ENCODE measurements around the gene RNF207.

Gene RNF207

DNA sequence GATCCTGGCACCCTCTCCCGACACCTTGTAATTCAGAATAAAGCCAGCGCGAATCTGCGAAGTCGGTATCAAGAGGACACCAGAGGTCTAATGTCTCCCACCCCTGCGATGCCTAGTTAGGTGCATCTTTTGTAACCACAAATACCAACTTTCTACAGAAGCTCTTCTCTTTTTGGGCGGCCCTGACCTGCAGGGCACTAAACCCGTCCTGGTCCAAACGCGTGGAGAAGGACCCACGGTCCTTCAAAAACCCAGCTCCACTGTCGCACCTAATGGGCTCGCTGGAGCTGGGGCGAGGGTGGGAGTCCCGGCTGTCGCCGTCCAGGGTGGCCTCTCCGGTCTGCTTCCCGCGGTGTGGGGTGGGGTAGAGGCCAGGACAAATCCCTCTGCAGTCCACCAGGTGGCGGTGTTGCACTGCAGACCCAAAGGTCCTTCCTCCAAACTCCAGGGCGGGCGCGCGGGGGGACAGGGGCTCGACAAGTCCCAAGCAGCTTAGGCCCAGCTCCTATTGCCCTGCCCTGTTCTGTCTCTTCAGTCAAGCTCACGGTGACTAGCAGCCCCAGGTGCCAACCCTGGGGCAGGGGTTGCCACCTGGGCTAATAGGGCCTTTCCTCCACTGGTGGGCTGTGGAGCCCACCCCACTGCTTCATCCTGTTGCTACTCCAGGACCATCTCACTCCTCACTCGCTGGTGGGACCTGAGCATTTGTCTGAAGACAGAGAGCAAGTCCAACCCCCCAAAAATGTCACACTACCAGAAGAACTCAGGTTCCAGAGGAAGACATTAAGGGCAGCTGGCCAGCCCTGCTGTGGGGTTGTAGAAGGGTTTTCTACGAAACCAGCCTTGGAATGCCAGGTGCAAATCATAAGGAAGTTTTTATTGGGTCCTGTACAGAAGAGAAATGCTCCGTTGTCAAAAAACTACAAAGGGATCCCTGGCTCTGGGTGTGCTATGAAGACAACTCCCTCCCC lies 40.9 kb downstream of the RNF207 start:
- peaks cover 12% of the 10 kb centered on the region; the same call in 1 of the 2 replicates for H3K4me1 ChIP-seq (ENCODE audit: insufficient read depth, low read length)
- H3K27ac ChIP-seq (ENCODE audit: low read depth, low read length) = peak overlapping the region; percentile 77; the same call in 1 of the 2 replicates
- H3K27me3 ChIP-seq (ENCODE audit: insufficient read depth, low read length) = peaks cover 81% of the 10 kb centered on the region
- H3K4me3 ChIP-seq (ENCODE audit: low read length) = peak overlapping the region; percentile 70
- H3K9ac ChIP-seq (ENCODE audit: low read depth, low read length) = peak overlapping the region; percentile 43; the same call in 1 of the 2 replicates
- WGBS = 11% methylated on average over 30 of the region's 30 CpGs
- no peaks in the 10 kb centered on the region for H3K9me3 ChIP-seq (ENCODE audit: insufficient read depth, low read depth, low read length)
- no peaks in the 10 kb centered on the region for H3K36me3 ChIP-seq (ENCODE audit: insufficient read depth, low read length)

DNA sequence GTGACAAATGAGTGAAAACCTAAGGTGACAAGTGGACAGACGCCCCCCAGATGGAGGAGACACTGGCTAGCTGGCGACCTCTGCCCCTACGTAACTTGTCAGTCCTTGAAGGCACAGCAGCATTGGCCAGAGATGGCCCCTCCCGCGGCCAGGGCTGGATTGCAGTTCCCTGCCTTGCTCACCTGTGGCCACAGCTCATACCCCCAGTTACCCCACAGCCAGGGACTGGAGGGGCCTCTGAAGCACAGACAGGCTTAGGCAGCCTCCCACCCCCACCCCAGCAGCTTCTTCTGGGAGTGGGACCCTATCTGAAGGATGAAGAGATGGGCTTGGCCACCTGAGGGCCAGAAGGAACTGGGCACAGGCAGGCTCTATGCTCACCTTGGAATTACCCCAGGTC lies 41.7 kb downstream of the RNF207 start:
- Histone ChIP-seq H3K36me3 (ENCODE audit: insufficient read depth, low read length) (no peaks in the 10 kb centered on the region), H3K27me3 (ENCODE audit: insufficient read depth, low read length) (peaks cover 84% of the 10 kb centered on the region), H3K9ac (ENCODE audit: low read depth, low read length) (no peak overlapping the region), H3K27ac (ENCODE audit: low read depth, low read length) (no peak overlapping the region; the same call in 1 of the 2 replicates), H3K4me3 (ENCODE audit: low read length) (no peak overlapping the region), H3K4me1 (ENCODE audit: insufficient read depth, low read length) (peaks cover 12% of the 10 kb centered on the region; the same call in 1 of the 2 replicates), H3K9me3 (ENCODE audit: insufficient read depth, low read depth, low read length) (no peaks in the 10 kb centered on the region)
- WGBS = 77% methylated on average over 5 of the region's 5 CpGs

DNA sequence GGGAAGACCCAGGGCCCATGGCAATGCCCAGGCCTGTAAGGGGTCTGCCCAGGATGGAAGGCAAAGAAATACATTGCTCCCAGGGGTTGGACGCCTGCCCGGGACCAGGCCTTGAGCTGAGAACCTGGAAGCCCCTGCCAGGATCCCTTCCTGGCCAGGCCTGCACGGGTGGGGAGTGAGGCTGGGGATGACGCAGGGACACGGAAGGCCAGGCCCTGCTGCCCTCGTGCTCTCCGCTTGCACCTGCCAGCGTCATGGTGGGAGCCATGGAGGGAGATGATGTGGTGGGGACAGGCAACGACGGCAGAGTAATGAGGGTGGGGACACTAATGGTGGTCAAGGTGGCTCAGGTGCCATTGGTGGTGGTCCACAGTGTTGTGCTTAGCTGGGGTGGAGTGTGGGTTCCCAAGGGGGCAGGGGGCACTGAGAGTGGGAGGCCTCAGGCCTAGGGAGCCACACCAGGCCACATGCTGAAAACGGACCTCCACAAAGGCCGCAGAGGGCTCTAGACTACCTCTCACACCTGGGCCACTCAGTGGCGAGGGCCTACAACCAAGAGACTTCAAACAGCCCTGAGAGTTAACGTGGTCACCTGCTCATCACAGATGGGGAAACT lies 42.4 kb downstream of the RNF207 start:
- H3K27ac ChIP-seq (ENCODE audit: low read depth, low read length) = no peak overlapping the region
- WGBS = 88% methylated on average over 14 of the region's 14 CpGs
- no peaks in the 10 kb centered on the region for H3K9me3 ChIP-seq (ENCODE audit: insufficient read depth, low read depth, low read length)
- peak overlapping the region; percentile 46; the same call in 1 of the 2 replicates for H3K4me3 ChIP-seq (ENCODE audit: low read length)
- H3K27me3 ChIP-seq (ENCODE audit: insufficient read depth, low read length) = peaks cover 78% of the 10 kb centered on the region
- H3K4me1 ChIP-seq (ENCODE audit: insufficient read depth, low read length) = peaks cover 6% of the 10 kb centered on the region; the same call in 1 of the 2 replicates
- no peaks in the 10 kb centered on the region for H3K36me3 ChIP-seq (ENCODE audit: insufficient read depth, low read length)
- no peak overlapping the region for H3K9ac ChIP-seq (ENCODE audit: low read depth, low read length)

DNA sequence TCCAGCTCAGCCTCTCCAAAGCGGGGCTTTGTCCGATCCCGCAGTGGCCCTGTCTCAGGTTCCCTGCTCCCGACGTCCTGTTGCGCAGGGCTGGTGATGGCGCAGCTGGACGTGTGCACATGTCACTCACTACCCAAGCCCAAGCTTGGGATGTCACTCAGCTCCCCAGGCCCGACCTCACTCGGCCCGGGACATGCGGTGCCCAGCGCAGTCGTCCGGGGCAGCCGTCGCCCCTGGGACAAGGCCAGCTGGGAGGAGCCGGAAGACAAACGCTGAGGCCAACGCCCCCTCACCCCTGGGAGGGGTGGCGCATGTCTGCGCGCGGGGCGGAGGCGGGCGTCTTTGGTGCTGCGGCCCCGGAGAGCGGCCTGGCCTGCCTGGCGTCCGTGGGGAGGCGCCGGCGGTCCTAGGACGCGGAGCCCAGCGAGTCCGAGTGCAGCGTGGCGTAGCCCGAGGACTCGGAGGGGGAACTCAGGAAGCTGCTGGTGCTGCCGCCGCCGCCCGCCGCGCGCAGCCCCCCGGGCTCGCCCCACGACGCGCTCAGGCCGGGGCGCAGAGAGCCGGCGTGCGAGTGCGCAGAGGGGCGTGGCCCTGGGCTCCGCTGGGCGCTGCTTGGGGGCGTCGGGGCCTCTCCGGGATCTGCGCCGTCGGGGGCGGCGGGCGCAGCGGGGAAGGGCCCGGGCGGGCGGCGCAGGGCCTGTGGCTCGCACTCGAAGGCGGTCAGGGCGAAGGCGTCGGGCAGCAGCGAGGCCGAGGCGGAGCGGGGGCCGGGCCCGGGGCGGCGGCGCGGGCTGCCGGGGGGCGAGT lies 43.2 kb downstream of the RNF207 start:
- Histone ChIP-seq H3K36me3 (ENCODE audit: insufficient read depth, low read length) (no peaks in the 10 kb centered on the region), H3K4me1 (ENCODE audit: insufficient read depth, low read length) (peaks cover 3% of the 10 kb centered on the region; the same call in 1 of the 2 replicates), H3K27me3 (ENCODE audit: insufficient read depth, low read length) (peaks cover 69% of the 10 kb centered on the region), H3K9ac (ENCODE audit: low read depth, low read length) (no peak overlapping the region; the same call in 1 of the 2 replicates), H3K9me3 (ENCODE audit: insufficient read depth, low read depth, low read length) (no peaks in the 10 kb centered on the region), H3K27ac (ENCODE audit: low read depth, low read length) (no peak overlapping the region), H3K4me3 (ENCODE audit: low read length) (peak overlapping the region; percentile 46)
- WGBS = 6% methylated on average over 96 of the region's 96 CpGs

DNA sequence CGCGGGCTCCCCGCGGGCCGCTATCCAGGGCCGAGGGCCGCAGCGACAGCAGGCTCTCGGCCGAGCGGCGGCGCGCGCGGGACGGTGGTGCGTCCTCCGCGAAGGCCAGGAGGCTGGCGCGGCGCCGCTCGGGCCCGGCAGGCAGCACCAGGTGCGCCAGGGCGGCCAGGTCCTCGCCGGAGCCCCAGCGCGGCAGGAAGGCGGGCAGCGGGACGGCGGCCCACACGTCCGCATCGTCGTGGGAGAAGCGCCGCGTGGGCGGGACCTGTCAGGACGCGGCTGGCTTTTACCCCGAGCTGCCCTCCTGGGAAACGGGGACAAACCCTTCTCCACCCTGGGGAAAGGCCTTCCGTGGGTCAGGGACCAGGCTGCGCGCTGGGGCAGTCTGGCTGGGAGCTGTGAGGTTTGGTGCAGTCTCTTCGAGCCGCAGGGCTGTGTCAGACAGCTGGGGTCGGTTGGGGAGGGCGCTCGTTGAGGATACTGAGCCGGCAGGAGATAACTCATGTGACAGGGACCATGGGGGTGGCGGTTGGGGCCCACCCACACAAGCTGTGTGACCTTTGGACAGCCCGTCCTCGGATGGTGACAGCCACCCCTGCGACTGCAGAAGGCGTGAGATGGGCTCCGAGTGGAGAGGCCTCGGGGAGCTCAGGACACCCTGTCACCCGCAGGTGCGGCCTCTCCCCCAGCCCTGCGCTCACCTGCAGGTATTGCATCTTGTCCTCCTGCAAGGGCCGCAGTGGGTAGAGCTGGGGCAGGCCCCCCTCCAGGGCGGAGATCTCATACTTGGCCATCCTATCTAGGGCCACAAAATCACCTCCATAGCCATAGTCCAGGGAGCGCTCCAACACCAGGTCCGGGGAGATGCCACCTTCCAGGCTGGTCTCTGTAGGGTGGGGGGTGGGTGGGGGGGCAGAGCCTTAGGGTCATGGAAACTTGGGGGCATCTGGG lies 44.1 kb downstream of the RNF207 start:
- H3K9me3 ChIP-seq (ENCODE audit: insufficient read depth, low read depth, low read length) = no peaks in the 10 kb centered on the region
- H3K27ac ChIP-seq (ENCODE audit: low read depth, low read length) = no peak overlapping the region
- peaks cover 3% of the 10 kb centered on the region; the same call in 1 of the 2 replicates for H3K4me1 ChIP-seq (ENCODE audit: insufficient read depth, low read length)
- 21% methylated on average over 71 of the region's 71 CpGs for WGBS
- H3K9ac ChIP-seq (ENCODE audit: low read depth, low read length) = no peak overlapping the region; the same call in 1 of the 2 replicates
- no peaks in the 10 kb centered on the region for H3K36me3 ChIP-seq (ENCODE audit: insufficient read depth, low read length)
- peak overlapping the region; percentile 38; the same call in 1 of the 2 replicates for H3K4me3 ChIP-seq (ENCODE audit: low read length)
- H3K27me3 ChIP-seq (ENCODE audit: insufficient read depth, low read length) = peaks cover 63% of the 10 kb centered on the region

DNA sequence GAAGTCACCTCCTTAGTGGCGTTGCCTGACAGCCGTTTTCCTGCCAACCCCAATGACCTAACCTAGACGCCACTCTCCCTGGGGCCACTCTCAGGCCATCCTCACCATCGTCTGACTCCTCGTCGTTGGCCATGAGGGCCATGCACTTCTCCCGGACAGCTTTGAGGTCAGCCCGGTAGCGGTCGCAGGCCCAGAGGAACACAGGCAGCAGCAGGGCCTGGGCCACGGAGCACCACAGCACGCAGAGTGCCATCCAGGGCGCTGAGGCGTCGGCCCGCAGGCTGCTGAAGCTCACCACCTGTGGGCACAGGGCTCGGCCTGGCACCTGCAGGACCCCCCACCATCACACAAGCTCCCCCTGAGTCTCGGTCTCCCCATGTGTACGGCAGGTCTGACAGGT lies 45.3 kb downstream of the RNF207 start:
- Histone ChIP-seq H3K4me1 (ENCODE audit: insufficient read depth, low read length) (peaks cover 3% of the 10 kb centered on the region; the same call in 1 of the 2 replicates), H3K4me3 (ENCODE audit: low read length) (no peak overlapping the region), H3K27me3 (ENCODE audit: insufficient read depth, low read length) (peaks cover 57% of the 10 kb centered on the region), H3K9me3 (ENCODE audit: insufficient read depth, low read depth, low read length) (no peaks in the 10 kb centered on the region), H3K9ac (ENCODE audit: low read depth, low read length) (no peak overlapping the region), H3K27ac (ENCODE audit: low read depth, low read length) (no peak overlapping the region), H3K36me3 (ENCODE audit: insufficient read depth, low read length) (no peaks in the 10 kb centered on the region)
- WGBS = 93% methylated on average over 19 of the region's 19 CpGs

DNA sequence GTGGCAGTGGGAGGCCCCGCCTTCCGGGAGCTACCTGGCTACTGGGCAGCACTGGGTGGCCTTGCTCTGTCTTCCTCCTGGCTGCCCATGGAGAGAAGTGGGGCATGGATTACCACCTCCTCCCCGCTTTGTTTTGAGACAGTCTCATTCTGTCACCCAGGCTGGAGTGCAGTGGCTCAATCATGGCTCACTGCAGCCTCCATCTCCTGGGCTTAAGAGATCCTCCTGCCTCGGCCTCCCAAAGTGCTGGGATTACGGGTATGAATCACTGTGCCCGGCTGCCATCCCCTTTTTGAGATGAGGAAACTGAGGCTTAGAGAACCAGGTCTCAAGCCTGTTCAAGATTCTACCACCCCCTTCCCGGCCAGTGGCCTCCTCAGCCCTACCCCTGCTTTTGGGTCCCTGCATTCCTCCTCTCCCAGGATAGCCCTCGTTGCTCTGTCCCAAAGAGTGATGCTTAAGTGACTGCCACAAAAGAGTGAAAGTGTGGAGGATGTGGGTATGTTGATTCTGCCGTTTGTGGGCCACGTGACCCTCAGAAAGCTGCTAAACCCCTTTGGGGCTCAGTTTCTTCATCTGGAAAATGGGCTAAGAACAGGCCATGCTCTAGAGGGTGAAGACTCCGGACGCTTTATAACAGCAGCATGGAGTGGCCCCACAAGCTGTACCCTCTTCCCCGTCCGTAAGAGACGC lies 45.9 kb downstream of the RNF207 start:
- no peak overlapping the region for H3K9ac ChIP-seq (ENCODE audit: low read depth, low read length)
- WGBS = 83% methylated on average over 15 of the region's 15 CpGs
- H3K27ac ChIP-seq (ENCODE audit: low read depth, low read length) = no peak overlapping the region
- peaks cover 2% of the 10 kb centered on the region; the same call in 1 of the 2 replicates for H3K4me1 ChIP-seq (ENCODE audit: insufficient read depth, low read length)
- peaks cover 52% of the 10 kb centered on the region for H3K27me3 ChIP-seq (ENCODE audit: insufficient read depth, low read length)
- H3K36me3 ChIP-seq (ENCODE audit: insufficient read depth, low read length) = no peaks in the 10 kb centered on the region
- H3K9me3 ChIP-seq (ENCODE audit: insufficient read depth, low read depth, low read length) = no peaks in the 10 kb centered on the region
- no peak overlapping the region for H3K4me3 ChIP-seq (ENCODE audit: low read length)

DNA sequence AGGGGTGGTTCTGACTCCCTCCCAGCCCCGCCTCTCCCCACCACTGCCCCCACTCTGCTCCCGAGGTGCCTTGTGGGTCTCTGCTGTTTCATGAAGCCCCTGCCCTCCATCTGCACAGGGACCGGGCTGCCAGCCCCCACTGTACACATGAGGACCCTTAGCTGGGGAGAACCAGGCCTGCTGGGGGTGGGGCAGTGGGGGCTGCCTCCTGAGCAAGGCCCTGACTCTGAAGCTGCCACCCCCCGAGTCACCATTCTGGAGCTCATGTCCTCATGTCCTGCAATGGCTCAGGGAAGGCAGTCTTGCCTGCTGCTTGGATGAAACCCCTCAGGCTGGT lies 46.4 kb downstream of the RNF207 start:
- H3K27me3 ChIP-seq (ENCODE audit: insufficient read depth, low read length) = peaks cover 47% of the 10 kb centered on the region
- H3K9ac ChIP-seq (ENCODE audit: low read depth, low read length) = no peak overlapping the region
- H3K4me1 ChIP-seq (ENCODE audit: insufficient read depth, low read length) = no peaks in the 10 kb centered on the region; the same call in 1 of the 2 replicates
- H3K9me3 ChIP-seq (ENCODE audit: insufficient read depth, low read depth, low read length) = no peaks in the 10 kb centered on the region
- no peak overlapping the region for H3K27ac ChIP-seq (ENCODE audit: low read depth, low read length)
- H3K36me3 ChIP-seq (ENCODE audit: insufficient read depth, low read length) = no peaks in the 10 kb centered on the region
- WGBS = 84% methylated on average over 4 of the region's 4 CpGs
- H3K4me3 ChIP-seq (ENCODE audit: low read length) = no peak overlapping the region

DNA sequence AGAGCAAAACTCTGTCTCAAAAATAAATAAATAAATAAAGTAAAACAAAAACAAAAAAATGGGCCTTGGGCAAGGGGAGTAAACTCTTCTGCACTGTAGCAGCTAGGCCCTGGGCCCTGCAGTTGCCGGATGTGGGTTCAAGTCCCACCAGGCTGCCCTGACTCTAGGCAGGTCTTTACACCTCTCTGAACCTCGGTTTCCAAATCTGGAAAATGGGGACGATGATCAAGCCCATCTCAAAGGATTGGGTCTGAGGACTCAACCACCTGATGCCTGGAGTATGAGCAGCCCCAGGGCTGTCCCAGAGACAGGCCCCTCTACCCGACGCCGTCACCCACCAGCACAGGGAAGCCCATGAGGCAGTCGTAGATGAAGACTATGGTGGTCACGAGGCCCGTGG lies 47.5 kb downstream of the RNF207 start:
- H3K9me3 ChIP-seq (ENCODE audit: insufficient read depth, low read depth, low read length) = no peaks in the 10 kb centered on the region
- H3K4me3 ChIP-seq (ENCODE audit: low read length) = no peak overlapping the region
- H3K9ac ChIP-seq (ENCODE audit: low read depth, low read length) = no peak overlapping the region
- no peaks in the 10 kb centered on the region; the same call in 1 of the 2 replicates for H3K4me1 ChIP-seq (ENCODE audit: insufficient read depth, low read length)
- H3K36me3 ChIP-seq (ENCODE audit: insufficient read depth, low read length) = no peaks in the 10 kb centered on the region
- peaks cover 42% of the 10 kb centered on the region for H3K27me3 ChIP-seq (ENCODE audit: insufficient read depth, low read length)
- 95% methylated on average over 9 of the region's 9 CpGs for WGBS
- no peak overlapping the region for H3K27ac ChIP-seq (ENCODE audit: low read depth, low read length)
